MV-4-11 (cell line): Measurements from ENCODE around the gene NT5DC1.
"Not testable (repeated sequence)": the region's sequence is repeated elsewhere in the genome, so short reads cannot be mapped to it uniquely, and the experiment has no call there.

Source experiments
- DNase-seq: peaks from one replicate; lab custom pipeline; 2025; lab: John Stamatoyannopoulos, UW

Gene NT5DC1

GRCh38 chr6:116279232-116280160, 178.8 kb downstream of the NT5DC1 start, which contains the start of gene TSPYL1:
Gene TSPYL1, minus strand, starts transcription at chr6:116279930. Its CDS starts 100 bp downstream, at chr6:116279830.
- DNase-seq: peak; percentile 94

- DNase-seq: no peak
Measured at GRCh38 chr6:116280161-116280932, 179.7 kb downstream of the NT5DC1 start.

GRCh38 chr6:116280933-116281316, 180.3 kb downstream of the NT5DC1 start:
- no peak for DNase-seq

GRCh38 chr6:116282698-116283097, 182.0 kb downstream of the NT5DC1 start:
- DNase-seq: no peak

GRCh38 chr6:116283191-116283590, 182.5 kb downstream of the NT5DC1 start:
- DNase-seq: no peak

- not testable (repeated sequence) for DNase-seq
Measured at GRCh38 chr6:116284984-116285383, 184.3 kb downstream of the NT5DC1 start.

GRCh38 chr6:116286773-116287358, 186.2 kb downstream of the NT5DC1 start:
- DNase-seq: no peak

- peak; percentile 47 for DNase-seq
Measured at GRCh38 chr6:116287689-116288282, 187.1 kb downstream of the NT5DC1 start.

GRCh38 chr6:116289876-116290275, 189.2 kb downstream of the NT5DC1 start:
- DNase-seq: no peak

- no peak for DNase-seq
Measured at GRCh38 chr6:116290799-116291198, 190.1 kb downstream of the NT5DC1 start.

- no peak for DNase-seq
Measured at GRCh38 chr6:116291701-116292396, 191.2 kb downstream of the NT5DC1 start.

- DNase-seq: no peak
Measured at GRCh38 chr6:116292553-116292952, 191.9 kb downstream of the NT5DC1 start.

- DNase-seq: no peak
Measured at GRCh38 chr6:116298273-116298672, 197.6 kb downstream of the NT5DC1 start.

GRCh38 chr6:116298973-116299372, 198.3 kb downstream of the NT5DC1 start:
- DNase-seq: no peak
